Caco-2 (cell line): Measurements from ENCODE around the gene FIGNL1. TPM values are rescaled to one million over a fixed set of nuclear protein-coding genes. Genes with fewer than 3 reads are reported as not detected.

Experiments
- BruUV-seq: library from RNA; stranded (reverse); fragments of 400-500 nt; replicated peaks from 2 replicates; lab custom pipeline; 2021; lab: Mats Ljungman, UMichigan
- CTCF ChIA-PET: fragments of 300-600 bp; sonication (Branson Sonifier 250); formaldehyde crosslinking; loops from one replicate; lab custom pipeline; 2022; ENCODE audit warnings: antibody characterized with exemption; lab: Charles Lee
- POLR2A ChIA-PET: fragments of 300-600 bp; sonication (Branson Sonifier 250); formaldehyde crosslinking; loops from one replicate; lab custom pipeline; 2022; ENCODE audit warnings: antibody characterized with exemption; lab: Charles Lee
- DNase-seq, 2 experiments: peaks; one replicate each; pipeline versions ENCODE4 v3.0.0 to v3.0.0-alpha.2; 2020 to 2022
- H3K27me3 ChIP-seq: replicated peaks from 2 replicates; pipeline ENCODE4 v1.6.0; 2011; ENCODE audit warnings: low read length; ENCODE audit not compliant: control insufficient read depth, insufficient read depth
- H3K36me3 ChIP-seq: 2 replicates; pipeline ENCODE4 v1.5.1; 2011; ENCODE audit warnings: low read length; ENCODE audit not compliant: control insufficient read depth, insufficient read depth
- H3K4me1 ChIP-seq: fragments of 250-450 bp; sonication (Bioruptor Pico); 2 replicates; pipeline ENCODE4 v1.5.1; 2020; ENCODE audit warnings: mild to moderate bottlenecking
- H3K4me3 ChIP-seq: 2 replicates; pipeline ENCODE4 v1.5.1; 2011; ENCODE audit warnings: low read depth, mild to moderate bottlenecking, control low read depth, low read length
- H3K9me3 ChIP-seq: fragments of 250-450 bp; sonication (Bioruptor Pico); 2 replicates; pipeline ENCODE4 v1.5.1; 2020; ENCODE audit warnings: mild to moderate bottlenecking, moderate library complexity
- H3K27ac Mint-ChIP-seq: one replicate; pipeline ENCODE4 v1.8.0; 2022; ENCODE audit warnings: mixed read lengths; ENCODE audit not compliant: unreplicated experiment
- H3K27me3 Mint-ChIP-seq: one replicate; pipeline ENCODE4 v1.8.0; 2022; ENCODE audit warnings: mixed read lengths; ENCODE audit not compliant: insufficient read depth, unreplicated experiment
- H3K36me3 Mint-ChIP-seq: one replicate; pipeline ENCODE4 v1.8.0; 2022; ENCODE audit warnings: mild to moderate bottlenecking, mixed read lengths; ENCODE audit not compliant: insufficient read depth, unreplicated experiment
- H3K4me1 Mint-ChIP-seq: one replicate; pipeline ENCODE4 v1.8.0; 2022; ENCODE audit warnings: low read depth, mixed read lengths; ENCODE audit not compliant: unreplicated experiment
- H3K4me3 Mint-ChIP-seq: one replicate; pipeline ENCODE4 v1.8.0; 2022; ENCODE audit warnings: mild to moderate bottlenecking, moderate library complexity, mixed read lengths; ENCODE audit not compliant: unreplicated experiment
- H3K9me3 Mint-ChIP-seq: one replicate; pipeline ENCODE4 v1.8.0; 2022; ENCODE audit warnings: mixed read lengths; ENCODE audit not compliant: unreplicated experiment
- intact Hi-C: fragments of 100-400 bp; cut with micrococcal nuclease; formaldehyde crosslinking; loops from one replicate; pipeline ENCODE4 v1.10.0; 2022; ENCODE audit not compliant: unreplicated experiment
- total RNA-seq: library from RNA; stranded (reverse); gene quantifications from 2 replicates; pipeline ENCODE4 v1.2.3, GENCODE V29; 2022
- TF ChIP-seq, protein P1 (sequence below), 2 experiments: fragments of 200-600 bp in 1 of 2; IDR thresholded peaks; 1 replicate in 1 of 2; 2 replicates in 1 of 2; pipeline versions ENCODE4 v1.5.1 to v1.8.0; 2011 to 2022; ENCODE audit warnings: antibody characterized with exemption in 1 of 2, control low read depth in 1 of 2, inconsistent platforms in 1 of 2, low read depth in 1 of 2, low read length in 1 of 2, mild to moderate bottlenecking in 1 of 2, moderate library complexity in 1 of 2; ENCODE audit not compliant: insufficient read depth in 1 of 2, severe bottlenecking in 1 of 2, unreplicated experiment in 1 of 2

Gene FIGNL1
- total RNA-seq, 1 experiment from 2014 or later: 47.2 TPM

DNA sequence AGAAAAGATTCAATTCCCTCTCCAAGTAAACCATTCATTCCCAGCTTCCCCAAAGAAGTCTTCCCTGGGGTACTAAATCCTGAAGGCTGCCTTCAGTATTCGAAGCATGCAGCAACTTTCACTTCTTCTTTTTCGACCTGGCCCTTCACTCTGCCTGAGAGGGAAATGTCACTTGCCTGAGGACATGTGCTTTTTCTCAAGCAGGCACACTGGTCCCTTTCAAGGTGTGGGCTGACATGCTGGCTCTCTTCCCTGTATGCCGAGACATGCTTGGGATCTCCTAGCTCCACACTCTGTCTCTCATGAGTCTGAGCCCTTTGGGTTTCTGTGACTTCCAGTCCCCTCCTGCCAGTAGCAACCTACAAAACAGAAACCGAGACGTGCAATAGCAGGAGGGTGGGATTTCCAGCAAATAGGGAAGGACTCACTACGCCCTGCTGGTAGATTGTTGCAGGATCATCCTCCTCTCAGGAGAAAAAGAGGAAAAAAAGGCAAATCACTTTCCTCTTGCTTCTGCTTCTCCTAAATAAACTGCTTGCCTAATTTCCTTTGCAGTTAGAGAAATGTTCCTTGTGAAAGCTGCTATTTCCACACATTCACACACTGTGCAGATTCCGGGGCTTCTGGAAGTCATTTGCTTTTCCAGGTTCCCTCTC lies 33.5 kb downstream of the FIGNL1 start:
- TF ChIP-seq, protein P1, sequence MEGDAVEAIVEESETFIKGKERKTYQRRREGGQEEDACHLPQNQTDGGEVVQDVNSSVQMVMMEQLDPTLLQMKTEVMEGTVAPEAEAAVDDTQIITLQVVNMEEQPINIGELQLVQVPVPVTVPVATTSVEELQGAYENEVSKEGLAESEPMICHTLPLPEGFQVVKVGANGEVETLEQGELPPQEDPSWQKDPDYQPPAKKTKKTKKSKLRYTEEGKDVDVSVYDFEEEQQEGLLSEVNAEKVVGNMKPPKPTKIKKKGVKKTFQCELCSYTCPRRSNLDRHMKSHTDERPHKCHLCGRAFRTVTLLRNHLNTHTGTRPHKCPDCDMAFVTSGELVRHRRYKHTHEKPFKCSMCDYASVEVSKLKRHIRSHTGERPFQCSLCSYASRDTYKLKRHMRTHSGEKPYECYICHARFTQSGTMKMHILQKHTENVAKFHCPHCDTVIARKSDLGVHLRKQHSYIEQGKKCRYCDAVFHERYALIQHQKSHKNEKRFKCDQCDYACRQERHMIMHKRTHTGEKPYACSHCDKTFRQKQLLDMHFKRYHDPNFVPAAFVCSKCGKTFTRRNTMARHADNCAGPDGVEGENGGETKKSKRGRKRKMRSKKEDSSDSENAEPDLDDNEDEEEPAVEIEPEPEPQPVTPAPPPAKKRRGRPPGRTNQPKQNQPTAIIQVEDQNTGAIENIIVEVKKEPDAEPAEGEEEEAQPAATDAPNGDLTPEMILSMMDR (IDR thresholded peaks at IDR 0.05; ENCODE audit: insufficient read depth in 1 of 2, low read depth in 1 of 2, low read length in 1 of 2, severe bottlenecking in 1 of 2, unreplicated experiment in 1 of 2): no peak
- no TSS peak for BruUV-seq
- Histone ChIP-seq H3K36me3 (no peaks in the 10 kb centered on the region), H3K27me3 (no peaks in the 10 kb centered on the region), H3K4me3 (no peak overlapping the region), H3K9me3 (no peaks in the 10 kb centered on the region), H3K4me1 (no peaks in the 10 kb centered on the region; the same call in 1 of the 2 replicates)
- POLR2A ChIA-PET: no interaction called here
- H3K4me3 Mint-ChIP-seq: no peak overlapping the region
- no peaks in the 10 kb centered on the region for H3K9me3 Mint-ChIP-seq
- intact Hi-C loops: no loop called here
- DNase-seq: no peak
- no peaks in the 10 kb centered on the region for H3K4me1 Mint-ChIP-seq
- H3K27me3 Mint-ChIP-seq: no peaks in the 10 kb centered on the region
- CTCF ChIA-PET: interaction anchor here (0.5 kb wide), 1 partner anchor 725 kb away, joined by 5 read pairs; no protein-coding TSS in a partner anchor
- no peaks in the 10 kb centered on the region for H3K36me3 Mint-ChIP-seq
- no peak overlapping the region for H3K27ac Mint-ChIP-seq

DNA sequence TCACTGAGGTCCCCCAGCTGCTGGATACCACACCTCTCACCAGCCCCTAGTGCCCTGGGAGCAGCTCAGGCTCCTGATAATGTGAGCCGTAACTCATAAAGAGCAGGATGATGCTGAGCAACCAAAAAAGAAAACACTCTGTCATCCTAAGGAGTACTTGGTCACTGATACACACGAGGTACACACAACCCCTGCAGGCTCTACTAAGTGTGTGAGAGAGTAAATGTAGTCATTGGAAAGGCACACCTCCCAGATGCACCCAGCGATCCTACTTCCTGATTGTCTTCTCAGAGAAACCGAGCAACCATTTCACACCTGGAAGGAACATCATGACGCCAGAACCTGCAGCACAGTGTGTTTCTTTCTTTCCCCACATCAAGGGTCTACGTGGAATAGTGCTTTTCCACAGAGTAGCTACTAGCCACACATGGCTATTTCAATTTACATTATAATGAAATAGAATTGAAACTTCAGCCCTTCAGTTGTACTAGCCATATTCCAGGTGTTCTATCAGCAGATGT lies 34.2 kb downstream of the FIGNL1 start:
- no peaks in the 10 kb centered on the region for H3K9me3 ChIP-seq
- CTCF ChIA-PET: no interaction called here
- Mint-ChIP-seq H3K27ac (no peak overlapping the region), H3K4me1 (no peaks in the 10 kb centered on the region), H3K36me3 (no peaks in the 10 kb centered on the region), H3K4me3 (no peak overlapping the region), H3K9me3 (no peaks in the 10 kb centered on the region), H3K27me3 (no peaks in the 10 kb centered on the region)
- intact Hi-C loops: no loop called here
- BruUV-seq: no TSS peak
- TF ChIP-seq, protein P1 (IDR thresholded peaks at IDR 0.05; ENCODE audit: insufficient read depth in 1 of 2, low read depth in 1 of 2, low read length in 1 of 2, severe bottlenecking in 1 of 2, unreplicated experiment in 1 of 2): no peak
- H3K4me1 ChIP-seq: no peaks in the 10 kb centered on the region; the same call in 1 of the 2 replicates
- POLR2A ChIA-PET: no interaction called here
- no peak overlapping the region for H3K4me3 ChIP-seq
- H3K36me3 ChIP-seq: no peaks in the 10 kb centered on the region
- no peaks in the 10 kb centered on the region for H3K27me3 ChIP-seq
- no peak for DNase-seq

DNA sequence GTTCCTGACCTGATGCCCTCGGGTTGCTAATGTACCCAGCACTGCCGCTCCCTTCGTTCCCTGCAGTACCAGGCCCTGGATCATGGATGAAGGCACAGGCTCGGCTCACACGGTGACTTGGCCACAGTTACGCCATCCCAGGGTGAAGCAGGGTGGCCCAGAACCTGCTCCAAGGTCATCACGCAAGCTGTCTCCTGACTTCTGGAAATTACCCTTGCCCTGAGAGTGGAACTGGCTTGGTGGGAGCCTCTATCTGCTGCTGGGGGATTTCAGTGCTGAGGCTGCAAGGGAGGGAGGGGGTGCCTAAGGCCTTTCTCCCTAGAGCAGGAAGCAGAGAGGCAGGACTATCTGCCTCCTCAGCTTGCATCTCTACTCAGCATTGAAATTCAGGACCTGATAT lies 36.6 kb downstream of the FIGNL1 start:
- intact Hi-C loops: no loop called here
- H3K4me3 Mint-ChIP-seq: no peak overlapping the region
- TF ChIP-seq, protein P1 (IDR thresholded peaks at IDR 0.05; ENCODE audit: insufficient read depth in 1 of 2, low read depth in 1 of 2, low read length in 1 of 2, severe bottlenecking in 1 of 2, unreplicated experiment in 1 of 2): no peak
- ChIA-PET POLR2A (no interaction called here), CTCF (no interaction called here)
- H3K27ac Mint-ChIP-seq: no peak overlapping the region
- BruUV-seq: no TSS peak
- H3K36me3 Mint-ChIP-seq: no peaks in the 10 kb centered on the region
- Histone ChIP-seq H3K4me3 (no peak overlapping the region), H3K4me1 (no peaks in the 10 kb centered on the region; the same call in 1 of the 2 replicates), H3K27me3 (no peaks in the 10 kb centered on the region; the same call in 1 of the 2 replicates), H3K36me3 (no peaks in the 10 kb centered on the region), H3K9me3 (no peaks in the 10 kb centered on the region)
- no peak for DNase-seq
- peaks cover 4% of the 10 kb centered on the region for H3K27me3 Mint-ChIP-seq
- H3K9me3 Mint-ChIP-seq: no peaks in the 10 kb centered on the region
- H3K4me1 Mint-ChIP-seq: no peaks in the 10 kb centered on the region
